Measurements from ENCODE around the gene XYLT1. TPM values are rescaled to one million over a fixed set of nuclear protein-coding genes. Genes with fewer than 3 reads are reported as not detected.
A peak's percentile ranks its signal among the peaks of the same experiment; 100 is the strongest.

Gene XYLT1
- total and polyA plus RNA-seq, 9 of the 15 experiments (the other 6 are each of a cell fraction or from before 2014, with no cell fraction given), result 0.03 to 0.09 (median 0.08) TPM; not detected in 6

GRCh38 chr16:17377360-17378324, 93.1 kb downstream of the XYLT1 start:
- no peak overlapping the region for H3K4me2 ChIP-seq (ENCODE audit: insufficient read depth, low read length)
- POLR2A ChIA-PET, result interaction anchor here (0.9 to 1.0 kb wide), 2 partner anchors 9 to 13 kb away, joined by 3 to 5 read pairs; no protein-coding TSS in a partner anchor
- H3K9ac ChIP-seq (ENCODE audit: insufficient read depth in 1 of 2, low read depth in 2 of 2, low read length in 2 of 2), result no peak overlapping the region
- no peaks in the 10 kb centered on the region; the same call in 1 of the 2 replicates for H4K20me1 ChIP-seq (replicated peaks; ENCODE audit: control insufficient read depth, insufficient read depth, low read length)
- H3K9me1 ChIP-seq (ENCODE audit: control insufficient read depth, insufficient read depth, low read length), result no peaks in the 10 kb centered on the region
- H3K27ac ChIP-seq (ENCODE audit: extremely low read depth, low read depth, low read length), result no peak overlapping the region
- no peaks in the 10 kb centered on the region for H3K36me3 ChIP-seq (ENCODE audit: control insufficient read depth, insufficient read depth, low read length)
- peaks cover 5 to 14% of the 10 kb centered on the region in 2 experiments for H3K27me3 ChIP-seq (ENCODE audit: control insufficient read depth in 2 of 2, insufficient read depth in 2 of 2, low read length in 2 of 2)
- H2AFZ ChIP-seq (ENCODE audit: low read depth, low read length), result no peak overlapping the region
- FAIRE-seq (no peak), DNase-seq (ENCODE audit: extremely low read depth in 1 of 4, low spot score in 3 of 4) (no peak), ATAC-seq (no peak)
- BruUV-seq (replicated peaks), result no TSS peak
- CTCF ChIA-PET (ENCODE audit: low intra/inter-chr PET ratio), result no interaction called here
- in situ Hi-C loops (cut with MboI), result no loop called here
- no peaks in the 10 kb centered on the region for H3K79me2 ChIP-seq (ENCODE audit: control insufficient read depth, insufficient read depth, low read length)
- H3K9me3 ChIP-seq (replicated peaks; ENCODE audit: control insufficient read depth, insufficient read depth, low read depth, low read length), result no peaks in the 10 kb centered on the region
- H3K4me1 ChIP-seq (replicated peaks in 1 of 2; ENCODE audit: control insufficient read depth in 2 of 2, insufficient read depth in 2 of 2, low read length in 2 of 2), result no peaks in the 10 kb centered on the region
- H3K4me3 ChIP-seq, result no peak overlapping the region
- under 1% methylated on average over 11 of the region's 11 CpGs for WGBS (ENCODE audit: insufficient coverage, low coverage, missing lambda C conversion rate)
- intact Hi-C loops (cut with micrococcal nuclease), result no loop called here
- TF ChIP-seq SMARCA4 (IDR thresholded peaks at IDR 0.05), result no peak
- TF ChIP-seq ZNF197 (CRISPR knock-in tag; IDR thresholded peaks at IDR 0.05; ENCODE audit: low read depth), result no peak
- no peak for TF ChIP-seq HINFP (tag; conservative IDR thresholded peaks at IDR 0.05; ENCODE audit: low read depth)
- peak; percentile 24; the same call in 1 of the 2 replicates for TF ChIP-seq MAFK (IDR thresholded peaks at IDR 0.05; ENCODE audit: low read length)
- no peak for TF ChIP-seq BRD9 (IDR thresholded peaks at IDR 0.05; ENCODE audit: low read depth, partially characterized antibody)
- peak; percentile 56 for TF ChIP-seq ZNF316 (IDR thresholded peaks at IDR 0.05)
- TF ChIP-seq PYGO2 (tag; IDR thresholded peaks at IDR 0.05), result no peak
- 0 out of 2 replicates have a peak, but pooled peaks have one; percentile 18 for TF ChIP-seq TFE3 (CRISPR knock-in tag; IDR thresholded peaks at IDR 0.05)
- peak; percentile 39 for TF ChIP-seq MAFF (IDR thresholded peaks at IDR 0.05; ENCODE audit: low read length)
- TF ChIP-seq ZNF764 (CRISPR knock-in tag; IDR thresholded peaks at IDR 0.05; ENCODE audit: low read depth), result no peak
- no peak for TF ChIP-seq OTX1 (CRISPR knock-in tag; IDR thresholded peaks at IDR 0.05)
- TF ChIP-seq CHAMP1 (IDR thresholded peaks at IDR 0.05), result no peak
- TF ChIP-seq C11orf30 (IDR thresholded peaks at IDR 0.05; ENCODE audit: low read depth), result peak; percentile 25; the same call in 1 of the 2 replicates
- TF ChIP-seq TRIM24 (IDR thresholded peaks at IDR 0.05), result no peak
- TF ChIP-seq HIVEP1 (CRISPR knock-in tag; IDR thresholded peaks at IDR 0.05), result no peak
- TF ChIP-seq TBL1XR1 (IDR thresholded peaks at IDR 0.05; ENCODE audit: low read length in 2 of 2), result no peak

Measured in K562 (cell line).